Common myeloid progenitor, CD34-positive (primary cell): ENCODE data around the gene ZNF853.
A peak's percentile ranks its signal among the peaks of the same experiment; 100 is the strongest.

ENCODE experiments used
- CTCF ChIA-PET: fragments of 350-600 bp; sonication (Branson Sonifier 250); formaldehyde crosslinking; loops from one replicate; lab custom pipeline; 2021; ENCODE audit warnings: antibody characterized with exemption; lab: Charles Lee
- POLR2A ChIA-PET: fragments of 350-600 bp; sonication (Branson Sonifier 250); formaldehyde crosslinking; loops from one replicate; lab custom pipeline; 2021; ENCODE audit warnings: antibody characterized with exemption; lab: Charles Lee
- DNase-seq, 3 donors: peaks; one replicate each; pipeline versions ENCODE4 v3.0.0 to v3.0.0-alpha.2; 2013
- H3K27ac ChIP-seq, 2 experiments: 1 replicate in 1 of 2; 2 replicates in 1 of 2; pipeline ENCODE4 v1.7.0; 2013; ENCODE audit warnings: inconsistent platforms in 2 of 2, low read length in 2 of 2, mild to moderate bottlenecking in 2 of 2, low read depth in 1 of 2, moderate library complexity in 1 of 2; ENCODE audit not compliant: severe bottlenecking in 2 of 2, insufficient read depth in 1 of 2, poor library complexity in 1 of 2
- H3K27me3 ChIP-seq, 5 experiments: replicated peaks in 2 of 5; 1 replicate in 3 of 5; 2 replicates in 2 of 5; pipeline versions ENCODE4 v1.6.1 to v1.7.0; 2013; ENCODE audit warnings: low read length in 4 of 5, mild to moderate bottlenecking in 2 of 5, moderate library complexity in 2 of 5, inconsistent platforms in 1 of 5; ENCODE audit not compliant: insufficient read depth in 5 of 5, control insufficient read depth in 4 of 5
- H3K36me3 ChIP-seq, 4 experiments: 1 replicate in 2 of 4; 2 replicates in 2 of 4; pipeline versions ENCODE4 v1.6.1 to v1.7.0; 2013; ENCODE audit warnings: low read length in 3 of 4, control low read depth in 1 of 4, mild to moderate bottlenecking in 1 of 4; ENCODE audit not compliant: control insufficient read depth in 4 of 4, insufficient read depth in 4 of 4
- H3K4me1 ChIP-seq, 4 experiments: 1 replicate in 3 of 4; 2 replicates in 1 of 4; pipeline versions ENCODE4 v1.6.1 to v1.7.1; 2013; ENCODE audit warnings: low read length in 3 of 4, mild to moderate bottlenecking in 3 of 4, control low read depth in 1 of 4, inconsistent platforms in 1 of 4, moderate library complexity in 1 of 4; ENCODE audit not compliant: control insufficient read depth in 4 of 4, insufficient read depth in 4 of 4; ENCODE audit errors: control extremely low read depth in 1 of 4
- H3K4me3 ChIP-seq, 7 experiments: 1 replicate in 4 of 7; 2 replicates in 3 of 7; pipeline versions ENCODE4 v1.5.1 to v1.7.0; 2013; ENCODE audit warnings: mild to moderate bottlenecking in 7 of 7, low read length in 6 of 7, moderate library complexity in 6 of 7, inconsistent platforms in 2 of 7, low read depth in 2 of 7, control low read depth in 1 of 7; ENCODE audit not compliant: insufficient read depth in 4 of 7, control insufficient read depth in 1 of 7; ENCODE audit errors: extremely low read depth in 1 of 7
- H3K9me3 ChIP-seq, 5 experiments: 1 replicate in 4 of 5; 2 replicates in 1 of 5; pipeline versions ENCODE4 v1.6.1 to v1.7.1; 2013; ENCODE audit warnings: low read length in 4 of 5, mild to moderate bottlenecking in 2 of 5, inconsistent platforms in 1 of 5, low read depth in 1 of 5, moderate library complexity in 1 of 5; ENCODE audit not compliant: control insufficient read depth in 4 of 5, insufficient read depth in 2 of 5; ENCODE audit errors: control extremely low read depth in 1 of 5
- WGBS: methylation state at CpG from one replicate; pipeline ENCODE4 v1.1.5; 2013; ENCODE audit not compliant: insufficient coverage; 5-methylcytosine and 5-hydroxymethylcytosine counted together

ZNF853 gene

GRCh38 chr7:6647541-6647940, 32.1 kb downstream of the ZNF853 start:
- no peak for DNase-seq
- POLR2A ChIA-PET, result no interaction called here
- no peak overlapping the region for H3K27ac ChIP-seq
- peaks cover 0 to 39% (median 25%) of the 10 kb centered on the region in 5 experiments for H3K9me3 ChIP-seq
- H3K4me3 ChIP-seq, result no peak overlapping the region
- H3K36me3 ChIP-seq, result peaks cover 27 to 94% (median 72%) of the 10 kb centered on the region in 4 experiments
- no peaks in the 10 kb centered on the region for H3K27me3 ChIP-seq
- 96% methylated on average over 14 of the region's 14 CpGs for WGBS
- CTCF ChIA-PET, result no interaction called here
- H3K4me1 ChIP-seq, result no peaks in the 10 kb centered on the region

DNA sequence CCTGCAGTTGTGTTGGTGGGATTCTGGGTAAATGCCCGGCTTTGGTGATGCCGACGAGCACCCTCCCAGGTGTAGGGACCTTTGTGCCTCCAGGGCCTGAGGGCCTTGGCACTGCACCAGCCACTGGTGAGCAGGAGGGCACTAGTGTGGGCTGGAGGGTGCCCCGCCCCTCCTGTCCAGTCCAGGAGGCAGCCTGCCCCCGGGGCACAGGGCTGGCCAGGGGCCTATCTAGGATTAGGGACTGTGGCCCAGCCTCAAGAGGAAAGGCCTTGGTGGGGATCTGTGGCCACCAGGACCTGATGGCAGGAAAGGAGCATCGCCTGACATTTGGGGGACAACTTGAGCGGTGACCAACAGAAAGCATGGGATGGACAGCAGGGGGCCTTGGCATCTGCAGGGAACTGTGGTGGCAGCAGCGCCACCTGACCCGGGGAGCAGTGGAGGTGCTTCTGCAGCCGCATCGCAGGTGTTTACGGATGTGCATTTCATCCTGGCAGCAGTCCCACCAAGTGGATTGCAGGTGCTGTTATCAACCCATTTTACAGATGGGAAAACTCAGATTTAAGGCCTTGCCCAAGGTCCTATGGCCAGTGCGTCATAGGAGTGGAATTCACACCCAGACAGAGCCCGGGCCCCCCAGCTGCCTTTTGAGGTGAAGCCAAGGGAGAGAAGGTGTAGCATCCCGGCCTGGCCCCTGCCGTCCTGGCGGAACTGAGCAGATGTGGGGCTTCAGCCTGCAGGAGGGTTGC, 32.8 kb downstream of the ZNF853 start:
- ChIA-PET CTCF (no interaction called here), POLR2A (no interaction called here)
- 92% methylated on average over 16 of the region's 17 CpGs for WGBS
- Histone ChIP-seq H3K4me3 (no peak overlapping the region), H3K9me3 (peaks cover 0 to 46% (median 30%) of the 10 kb centered on the region in 5 experiments), H3K36me3 (peaks cover 31 to 94% (median 71%) of the 10 kb centered on the region in 4 experiments), H3K27me3 (no peaks in the 10 kb centered on the region), H3K27ac (no peak overlapping the region), H3K4me1 (no peaks in the 10 kb centered on the region)
- DNase-seq, result no peak

GRCh38 chr7:6648815-6649104, 33.4 kb downstream of the ZNF853 start:
- POLR2A ChIA-PET, result no interaction called here
- CTCF ChIA-PET, result no interaction called here
- H3K9me3 ChIP-seq, result peaks cover 0 to 51% (median 30%) of the 10 kb centered on the region in 5 experiments
- no peak overlapping the region for H3K4me3 ChIP-seq
- H3K4me1 ChIP-seq, result no peaks in the 10 kb centered on the region
- no peak overlapping the region for H3K27ac ChIP-seq
- 90% methylated on average over 2 of the region's 5 CpGs for WGBS
- peaks cover 32 to 94% (median 68%) of the 10 kb centered on the region in 4 experiments for H3K36me3 ChIP-seq
- DNase-seq, result no peak
- no peaks in the 10 kb centered on the region for H3K27me3 ChIP-seq

DNA sequence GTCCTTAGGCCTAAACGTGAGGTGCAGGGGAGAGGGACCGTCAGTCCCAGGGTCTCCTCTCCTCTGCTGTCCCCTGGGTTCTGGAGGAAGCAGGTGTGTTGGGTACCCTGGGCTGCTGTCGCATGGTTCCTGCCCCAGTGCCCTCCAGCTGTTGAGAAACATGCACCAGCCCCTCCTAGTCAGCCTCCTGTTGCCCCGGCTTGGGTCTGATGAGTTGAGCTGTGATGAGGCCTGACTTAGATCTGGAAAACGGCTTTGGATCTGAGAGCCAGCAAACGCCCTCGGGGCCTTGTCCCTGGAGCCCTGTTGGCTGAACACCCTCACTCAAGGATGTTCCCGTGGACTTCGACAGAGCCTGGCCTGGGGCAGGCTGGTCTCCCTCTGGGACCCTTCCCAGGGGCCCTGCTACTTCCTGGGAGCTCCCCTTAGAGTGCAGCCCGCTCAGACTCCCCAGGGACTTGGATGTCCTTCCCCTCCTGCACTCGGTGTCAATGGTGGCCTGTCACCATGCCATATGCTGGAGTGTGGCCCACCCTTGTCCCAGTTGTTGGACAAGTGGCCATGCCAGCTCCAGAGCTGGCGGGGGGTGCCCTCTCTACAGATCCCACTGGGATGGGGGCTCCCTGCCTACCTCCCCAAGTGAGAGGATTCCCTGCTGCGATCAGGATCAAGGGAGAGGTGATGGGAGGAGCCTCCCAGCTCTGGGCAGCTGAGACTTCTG, 34.0 kb downstream of the ZNF853 start:
- Histone ChIP-seq H3K27ac (no peak overlapping the region), H3K36me3 (peaks cover 32 to 94% (median 67%) of the 10 kb centered on the region in 4 experiments), H3K27me3 (no peaks in the 10 kb centered on the region), H3K4me3 (no peak overlapping the region), H3K4me1 (no peaks in the 10 kb centered on the region), H3K9me3 (peaks cover 0 to 57% (median 36%) of the 10 kb centered on the region in 5 experiments)
- POLR2A ChIA-PET, result no interaction called here
- DNase-seq, result no peak
- WGBS, result 95% methylated on average over 10 of the region's 13 CpGs
- CTCF ChIA-PET, result interaction anchor here (0.8 to 1.0 kb wide), 3 partner anchors 10 to 13 kb away, joined by 3 read pairs; no protein-coding TSS in a partner anchor

- no peak for DNase-seq
- 99% methylated on average over 7 of the region's 10 CpGs for WGBS
- ChIA-PET CTCF (interaction anchor here (0.8 to 1.0 kb wide), 2 partner anchors 9 to 12 kb away, joined by 3 read pairs; no protein-coding TSS in a partner anchor), POLR2A (interaction anchor here (0.9 kb wide), 1 partner anchor 13 kb away, joined by 3 read pairs; the partner anchor contains the start of gene ZNF316)
- Histone ChIP-seq H3K9me3 (peaks cover 0 to 64% (median 36%) of the 10 kb centered on the region in 5 experiments), H3K27me3 (no peaks in the 10 kb centered on the region), H3K4me3 (no peak overlapping the region), H3K27ac (no peak overlapping the region), H3K36me3 (peaks cover 31 to 94% (median 66%) of the 10 kb centered on the region in 4 experiments), H3K4me1 (no peaks in the 10 kb centered on the region)
Measured at GRCh38 chr7:6650086-6650485, 34.7 kb downstream of the ZNF853 start.

DNA sequence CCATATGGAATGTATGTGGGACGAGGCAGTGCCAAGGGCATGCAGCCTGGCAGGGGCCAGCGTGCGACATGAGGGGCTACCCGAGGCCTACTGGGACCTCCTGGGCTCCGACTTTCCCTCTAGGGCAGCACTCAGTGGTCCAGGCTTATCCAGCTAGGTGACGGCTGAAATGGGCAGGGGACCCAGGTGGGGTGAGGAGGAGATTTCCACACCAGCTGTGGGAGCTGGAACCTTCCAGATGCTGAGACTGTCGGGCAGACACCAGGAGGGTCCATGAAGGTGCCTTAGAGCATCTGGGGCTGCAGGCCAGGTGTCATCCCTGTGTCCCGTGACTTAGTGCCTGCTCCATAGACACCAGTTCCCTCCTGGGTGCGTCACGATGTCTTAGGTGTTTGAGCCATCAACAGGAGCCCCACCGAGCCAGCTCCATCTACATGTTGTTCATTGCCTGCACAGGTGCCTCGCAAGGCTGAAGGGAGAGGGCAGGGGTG, 35.2 kb downstream of the ZNF853 start:
- H3K4me3 ChIP-seq, result peak overlapping the region in 1 of 7 experiments; percentile 6
- WGBS, result 97% methylated on average over 12 of the region's 12 CpGs
- POLR2A ChIA-PET, result interaction anchor here (0.9 kb wide), 1 partner anchor 14 kb away, joined by 3 read pairs; the partner anchor contains the start of gene ZNF316
- H3K27me3 ChIP-seq, result no peaks in the 10 kb centered on the region
- peaks cover 0 to 64% (median 36%) of the 10 kb centered on the region in 5 experiments for H3K9me3 ChIP-seq
- CTCF ChIA-PET, result interaction anchor here (1.0 kb wide), 1 partner anchor 12 kb away, joined by 3 read pairs; no protein-coding TSS in a partner anchor
- H3K36me3 ChIP-seq, result peaks cover 33 to 98% (median 69%) of the 10 kb centered on the region in 4 experiments
- no peaks in the 10 kb centered on the region for H3K4me1 ChIP-seq
- no peak for DNase-seq
- H3K27ac ChIP-seq, result no peak overlapping the region
